Measurements from ENCODE around the gene CPED1.

The CPED1 gene

DNA sequence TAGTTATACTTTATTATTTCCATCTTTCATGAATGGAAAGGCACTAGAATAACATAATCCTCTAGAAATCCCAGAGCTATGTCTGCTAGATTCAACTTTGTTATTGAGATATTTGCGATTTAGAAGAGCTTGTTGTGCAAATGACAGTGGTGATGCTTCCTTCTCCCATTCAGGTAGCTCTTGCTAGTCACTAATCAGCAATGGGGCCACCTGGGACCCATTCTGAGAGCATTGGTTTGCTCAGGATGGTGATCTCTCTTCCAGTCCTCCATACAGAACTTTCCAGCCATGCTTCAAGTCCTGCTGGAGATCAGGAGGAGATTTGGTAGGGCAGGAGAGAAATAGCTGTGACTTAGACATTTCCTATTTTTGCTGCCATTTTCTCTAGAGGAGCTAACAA, 274.5 kb downstream of the CPED1 start:
- H2BK5ac ChIP-seq (ENCODE audit: low read length), result no peak overlapping the region
- no peak overlapping the region for H3K4me2 ChIP-seq (ENCODE audit: insufficient read depth, low read length, poor library complexity, severe bottlenecking)
- H4K91ac ChIP-seq (ENCODE audit: low read depth, low read length, poor library complexity), result no peak overlapping the region
- no peak overlapping the region for H4K8ac ChIP-seq (ENCODE audit: low read depth, low read length)
- H3K4ac ChIP-seq (ENCODE audit: low read length), result no peak overlapping the region
- H3K4me3 ChIP-seq (ENCODE audit: low read length in 2 of 2), result no peak overlapping the region
- no peak overlapping the region for H3K23ac ChIP-seq (ENCODE audit: low read depth, low read length, poor library complexity)
- no peak overlapping the region for H3K9ac ChIP-seq (ENCODE audit: low read depth, low read length, poor library complexity)
- no peak overlapping the region for H2BK120ac ChIP-seq (ENCODE audit: low read depth, low read length)
- no peak overlapping the region for H2AK5ac ChIP-seq (ENCODE audit: low read depth, low read length)
- H3K27ac ChIP-seq (replicated peaks; ENCODE audit: low read length), result no peak overlapping the region
- H3K36me3 ChIP-seq (replicated peaks in 1 of 2; ENCODE audit: control insufficient read depth in 2 of 2, insufficient read depth in 2 of 2, low read length in 2 of 2), result no peaks in the 10 kb centered on the region
- no peak overlapping the region for H3K14ac ChIP-seq (ENCODE audit: low read length)
- H2BK15ac ChIP-seq (ENCODE audit: low read length), result no peak overlapping the region
- H3K18ac ChIP-seq (ENCODE audit: low read length), result no peak overlapping the region
- no peaks in the 10 kb centered on the region for H3K79me1 ChIP-seq (ENCODE audit: low read depth, low read length)
- peaks cover 0 to 3% (median 0%) of the 10 kb centered on the region in 3 experiments for H3K27me3 ChIP-seq (ENCODE audit: control insufficient read depth in 3 of 3, insufficient read depth in 3 of 3, low read depth in 1 of 3, low read length in 3 of 3)
- no peaks in the 10 kb centered on the region for H3K9me3 ChIP-seq (replicated peaks in 1 of 2; ENCODE audit: control insufficient read depth in 2 of 2, insufficient read depth in 1 of 2, low read depth in 1 of 2, low read length in 2 of 2)
- no CpG with 5 or more reads among the region's 1 CpG for WGBS, 2 donors (ENCODE audit: extremely low coverage in 2 of 2, insufficient read length in 2 of 2, insufficient replicate concordance in 1 of 2)
- no peak overlapping the region for H2BK12ac ChIP-seq (ENCODE audit: low read length)
- no peak overlapping the region for H2AFZ ChIP-seq (ENCODE audit: low read length)
- DNase-seq (ENCODE audit: low spot score), result no peak
- no peaks in the 10 kb centered on the region for H3K4me1 ChIP-seq (ENCODE audit: control insufficient read depth in 2 of 2, insufficient read depth in 1 of 2, low read depth in 1 of 2, low read length in 2 of 2)

DNA sequence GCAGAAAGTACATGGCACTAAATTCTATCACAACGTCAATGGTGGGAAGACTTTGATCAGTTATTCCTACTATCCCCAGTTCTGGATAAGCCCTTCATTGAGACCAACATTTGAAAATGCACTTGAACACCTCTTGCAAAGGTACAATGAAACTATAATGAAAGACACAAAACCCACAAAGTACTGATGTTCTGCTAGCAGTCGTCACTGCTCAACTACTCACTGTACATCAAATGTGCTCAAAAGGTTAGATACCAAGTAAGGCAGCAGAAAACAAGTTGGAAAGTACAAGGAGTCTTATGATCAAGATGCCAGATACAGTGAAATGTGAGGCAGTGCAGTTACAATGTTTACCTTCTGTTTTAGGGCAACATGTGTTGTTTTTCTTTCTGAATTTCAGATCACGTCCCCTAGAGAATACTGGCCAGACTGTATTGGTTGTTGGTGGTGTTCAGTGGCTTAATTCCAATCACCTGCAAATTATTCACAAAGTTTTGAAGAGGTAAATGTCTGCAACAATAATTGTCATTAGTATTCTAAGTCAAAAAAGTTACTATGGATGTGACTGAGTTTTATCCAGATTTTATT, 277.9 kb downstream of the CPED1 start:
- no CpG with 5 or more reads among the region's 3 CpGs for WGBS, 2 donors (ENCODE audit: extremely low coverage in 2 of 2, insufficient read length in 2 of 2, insufficient replicate concordance in 1 of 2)
- H3K18ac ChIP-seq (ENCODE audit: low read length), result no peak overlapping the region
- no peak overlapping the region for H2BK15ac ChIP-seq (ENCODE audit: low read length)

GRCh38 chr7:121267612-121268011, 279.1 kb downstream of the CPED1 start:
- WGBS, 2 donors (ENCODE audit: extremely low coverage in 2 of 2, insufficient read length in 2 of 2, insufficient replicate concordance in 1 of 2), result no CpG with 5 or more reads among the region's 1 CpG
- H3K4me3 ChIP-seq (ENCODE audit: low read length in 2 of 2), result no peak overlapping the region
- H2BK120ac ChIP-seq (ENCODE audit: low read depth, low read length), result no peak overlapping the region
- no peak overlapping the region for H3K14ac ChIP-seq (ENCODE audit: low read length)
- no peak overlapping the region for H2AFZ ChIP-seq (ENCODE audit: low read length)
- no peak overlapping the region for H3K18ac ChIP-seq (ENCODE audit: low read length)
- DNase-seq (ENCODE audit: low spot score), result no peak
- no peak overlapping the region for H3K27ac ChIP-seq (replicated peaks; ENCODE audit: low read length)
- no peak overlapping the region for H4K91ac ChIP-seq (ENCODE audit: low read depth, low read length, poor library complexity)
- H2BK12ac ChIP-seq (ENCODE audit: low read length), result no peak overlapping the region
- H2AK5ac ChIP-seq (ENCODE audit: low read depth, low read length), result no peak overlapping the region
- no peak overlapping the region for H2BK15ac ChIP-seq (ENCODE audit: low read length)
- no peaks in the 10 kb centered on the region for H3K4me1 ChIP-seq (ENCODE audit: control insufficient read depth in 2 of 2, insufficient read depth in 1 of 2, low read depth in 1 of 2, low read length in 2 of 2)
- H3K79me1 ChIP-seq (ENCODE audit: low read depth, low read length), result no peaks in the 10 kb centered on the region
- H3K4me2 ChIP-seq (ENCODE audit: insufficient read depth, low read length, poor library complexity, severe bottlenecking), result no peak overlapping the region
- H3K4ac ChIP-seq (ENCODE audit: low read length), result no peak overlapping the region
- no peak overlapping the region for H3K9ac ChIP-seq (ENCODE audit: low read depth, low read length, poor library complexity)
- no peak overlapping the region for H3K23ac ChIP-seq (ENCODE audit: low read depth, low read length, poor library complexity)
- H4K8ac ChIP-seq (ENCODE audit: low read depth, low read length), result no peak overlapping the region
- no peaks in the 10 kb centered on the region for H3K9me3 ChIP-seq (replicated peaks in 1 of 2; ENCODE audit: control insufficient read depth in 2 of 2, insufficient read depth in 1 of 2, low read depth in 1 of 2, low read length in 2 of 2)
- no peak overlapping the region for H2BK5ac ChIP-seq (ENCODE audit: low read length)
- H3K27me3 ChIP-seq (ENCODE audit: control insufficient read depth in 3 of 3, insufficient read depth in 3 of 3, low read depth in 1 of 3, low read length in 3 of 3), result peaks cover 0 to 3% (median 0%) of the 10 kb centered on the region in 3 experiments
- no peaks in the 10 kb centered on the region for H3K36me3 ChIP-seq (replicated peaks in 1 of 2; ENCODE audit: control insufficient read depth in 2 of 2, insufficient read depth in 2 of 2, low read length in 2 of 2)

More for the DNA sequence above, 277.9 kb downstream of the CPED1 start:
- no peak overlapping the region for H3K23ac ChIP-seq (ENCODE audit: low read depth, low read length, poor library complexity)
- no peaks in the 10 kb centered on the region for H3K4me1 ChIP-seq (ENCODE audit: control insufficient read depth in 2 of 2, insufficient read depth in 1 of 2, low read depth in 1 of 2, low read length in 2 of 2)
- H3K9ac ChIP-seq (ENCODE audit: low read depth, low read length, poor library complexity), result no peak overlapping the region
- H2BK120ac ChIP-seq (ENCODE audit: low read depth, low read length), result no peak overlapping the region
- no peaks in the 10 kb centered on the region for H3K36me3 ChIP-seq (replicated peaks in 1 of 2; ENCODE audit: control insufficient read depth in 2 of 2, insufficient read depth in 2 of 2, low read length in 2 of 2)
- H3K27me3 ChIP-seq (ENCODE audit: control insufficient read depth in 3 of 3, insufficient read depth in 3 of 3, low read depth in 1 of 3, low read length in 3 of 3), result peaks cover 0 to 3% (median 0%) of the 10 kb centered on the region in 3 experiments
- no peak for DNase-seq (ENCODE audit: low spot score)
- H2AFZ ChIP-seq (ENCODE audit: low read length), result no peak overlapping the region
- no peaks in the 10 kb centered on the region for H3K79me1 ChIP-seq (ENCODE audit: low read depth, low read length)
- no peak overlapping the region for H2AK5ac ChIP-seq (ENCODE audit: low read depth, low read length)
- H3K4me2 ChIP-seq (ENCODE audit: insufficient read depth, low read length, poor library complexity, severe bottlenecking), result no peak overlapping the region
- H2BK5ac ChIP-seq (ENCODE audit: low read length), result no peak overlapping the region
- H3K9me3 ChIP-seq (replicated peaks in 1 of 2; ENCODE audit: control insufficient read depth in 2 of 2, insufficient read depth in 1 of 2, low read depth in 1 of 2, low read length in 2 of 2), result no peaks in the 10 kb centered on the region
- no peak overlapping the region for H2BK12ac ChIP-seq (ENCODE audit: low read length)
- no peak overlapping the region for H4K91ac ChIP-seq (ENCODE audit: low read depth, low read length, poor library complexity)
- H3K4me3 ChIP-seq (ENCODE audit: low read length in 2 of 2), result no peak overlapping the region
- H3K27ac ChIP-seq (replicated peaks; ENCODE audit: low read length), result no peak overlapping the region
- H4K8ac ChIP-seq (ENCODE audit: low read depth, low read length), result no peak overlapping the region
- no peak overlapping the region for H3K14ac ChIP-seq (ENCODE audit: low read length)
- no peak overlapping the region for H3K4ac ChIP-seq (ENCODE audit: low read length)

- Histone ChIP-seq H4K8ac (ENCODE audit: low read depth, low read length) (no peak overlapping the region), H3K4ac (ENCODE audit: low read length) (no peak overlapping the region), H2BK5ac (ENCODE audit: low read length) (no peak overlapping the region), H3K27ac (replicated peaks; ENCODE audit: low read length) (no peak overlapping the region), H2BK120ac (ENCODE audit: low read depth, low read length) (no peak overlapping the region), H3K23ac (ENCODE audit: low read depth, low read length, poor library complexity) (no peak overlapping the region), H2AK5ac (ENCODE audit: low read depth, low read length) (no peak overlapping the region), H3K4me2 (ENCODE audit: insufficient read depth, low read length, poor library complexity, severe bottlenecking) (no peak overlapping the region), H3K36me3 (replicated peaks in 1 of 2; ENCODE audit: control insufficient read depth in 2 of 2, insufficient read depth in 2 of 2, low read length in 2 of 2) (no peaks in the 10 kb centered on the region), H3K4me3 (ENCODE audit: low read length in 2 of 2) (no peak overlapping the region), H4K91ac (ENCODE audit: low read depth, low read length, poor library complexity) (no peak overlapping the region), H3K9me3 (replicated peaks in 1 of 2; ENCODE audit: control insufficient read depth in 2 of 2, insufficient read depth in 1 of 2, low read depth in 1 of 2, low read length in 2 of 2) (no peaks in the 10 kb centered on the region), H3K4me1 (ENCODE audit: control insufficient read depth in 2 of 2, insufficient read depth in 1 of 2, low read depth in 1 of 2, low read length in 2 of 2) (no peaks in the 10 kb centered on the region), H2AFZ (ENCODE audit: low read length) (no peak overlapping the region), H3K9ac (ENCODE audit: low read depth, low read length, poor library complexity) (no peak overlapping the region), H2BK15ac (ENCODE audit: low read length) (no peak overlapping the region), H3K27me3 (ENCODE audit: control insufficient read depth in 3 of 3, insufficient read depth in 3 of 3, low read depth in 1 of 3, low read length in 3 of 3) (no peaks in the 10 kb centered on the region), H3K18ac (ENCODE audit: low read length) (no peak overlapping the region), H3K14ac (ENCODE audit: low read length) (no peak overlapping the region), H3K79me1 (ENCODE audit: low read depth, low read length) (no peaks in the 10 kb centered on the region), H2BK12ac (ENCODE audit: low read length) (no peak overlapping the region)
- no CpG with 5 or more reads among the region's 3 CpGs for WGBS, 2 donors (ENCODE audit: extremely low coverage in 2 of 2, insufficient read length in 2 of 2, insufficient replicate concordance in 1 of 2)
- no peak for DNase-seq (ENCODE audit: low spot score)
These were observed 281.3 kb downstream of the CPED1 start for GRCh38 chr7:121269798-121270197.
